BE2C (cell line): Measurements from ENCODE around the gene IL17A.
"Not testable (repeated sequence)": the region's sequence is repeated elsewhere in the genome, so short reads cannot be mapped to it uniquely, and the experiment has no call there.

Source experiments
- DNase-seq: peaks from one replicate; pipeline ENCODE4 v3.0.0-alpha.2; 2020
- H3K27me3 ChIP-seq: fragments of 250-450 bp; sonication (Bioruptor Pico); 2 replicates; pipeline ENCODE4 v1.5.1; 2020; ENCODE audit warnings: mild to moderate bottlenecking
- H3K36me3 ChIP-seq: fragments of 250-450 bp; sonication (Bioruptor Pico); 2 replicates; pipeline ENCODE4 v1.5.1; 2020; ENCODE audit warnings: mild to moderate bottlenecking
- H3K4me1 ChIP-seq: fragments of 250-450 bp; sonication (Bioruptor Pico); 2 replicates; pipeline ENCODE4 v1.5.1; 2020
- H3K4me3 ChIP-seq: 2 replicates; pipeline ENCODE4 v1.5.1; 2011; ENCODE audit warnings: low read depth, low read length
- H3K9me3 ChIP-seq: fragments of 250-450 bp; sonication (Bioruptor Pico); 2 replicates; pipeline ENCODE4 v1.5.1; 2020
- CTCF ChIP-seq: IDR thresholded peaks from 2 replicates; pipeline ENCODE4 v1.5.1; 2012; ENCODE audit warnings: mild to moderate bottlenecking, low read depth, low read length

The IL17A gene

GRCh38 chr6:52189974-52190373 is 3.8 kb downstream of the IL17A start:
- Histone ChIP-seq H3K4me1 (no peaks in the 10 kb centered on the region), H3K27me3 (peaks cover 22% of the 10 kb centered on the region), H3K36me3 (no peaks in the 10 kb centered on the region), H3K9me3 (no peaks in the 10 kb centered on the region), H3K4me3 (no peak overlapping the region)
- no peak for DNase-seq
- no peak for TF ChIP-seq CTCF

GRCh38 chr6:52190409-52190808 is 4.2 kb downstream of the IL17A start:
- DNase-seq, result no peak
- peaks cover 22% of the 10 kb centered on the region for H3K27me3 ChIP-seq
- TF ChIP-seq CTCF, result no peak
- no peak overlapping the region for H3K4me3 ChIP-seq
- no peaks in the 10 kb centered on the region for H3K4me1 ChIP-seq
- no peaks in the 10 kb centered on the region for H3K9me3 ChIP-seq
- H3K36me3 ChIP-seq, result no peaks in the 10 kb centered on the region

GRCh38 chr6:52191824-52192223 is 5.6 kb downstream of the IL17A start:
- Histone ChIP-seq H3K27me3 (peaks cover 22% of the 10 kb centered on the region), H3K4me3 (no peak overlapping the region), H3K9me3 (no peaks in the 10 kb centered on the region), H3K36me3 (no peaks in the 10 kb centered on the region), H3K4me1 (no peaks in the 10 kb centered on the region)
- DNase-seq, result no peak
- TF ChIP-seq CTCF, result no peak

- Histone ChIP-seq H3K4me1 (no peaks in the 10 kb centered on the region), H3K36me3 (no peaks in the 10 kb centered on the region), H3K4me3 (no peak overlapping the region), H3K9me3 (no peaks in the 10 kb centered on the region; the same call in 1 of the 2 replicates), H3K27me3 (peaks cover 4% of the 10 kb centered on the region)
- no peak for TF ChIP-seq CTCF
- no peak for DNase-seq
Observed at GRCh38 chr6:52195886-52196285, 9.7 kb downstream of the IL17A start.

- not testable (repeated sequence) for H3K4me3 ChIP-seq, DNase-seq, H3K4me1 ChIP-seq, H3K36me3 ChIP-seq, H3K9me3 ChIP-seq, H3K27me3 ChIP-seq
Observed at GRCh38 chr6:52200088-52200487, 13.9 kb downstream of the IL17A start.

GRCh38 chr6:52201046-52201445 is 14.9 kb downstream of the IL17A start:
- no peak for TF ChIP-seq CTCF
- no peak overlapping the region for H3K4me3 ChIP-seq
- no peaks in the 10 kb centered on the region; the same call in 1 of the 2 replicates for H3K27me3 ChIP-seq
- no peak for DNase-seq
- H3K36me3 ChIP-seq, result no peaks in the 10 kb centered on the region
- no peaks in the 10 kb centered on the region; the same call in 1 of the 2 replicates for H3K9me3 ChIP-seq
- no peaks in the 10 kb centered on the region for H3K4me1 ChIP-seq

- DNase-seq, result no peak
- no peak overlapping the region for H3K4me3 ChIP-seq
- H3K27me3 ChIP-seq, result no peaks in the 10 kb centered on the region; the same call in 1 of the 2 replicates
- H3K36me3 ChIP-seq, result no peaks in the 10 kb centered on the region
- H3K4me1 ChIP-seq, result no peaks in the 10 kb centered on the region
- no peaks in the 10 kb centered on the region; the same call in 1 of the 2 replicates for H3K9me3 ChIP-seq
- no peak for TF ChIP-seq CTCF
Observed at GRCh38 chr6:52201493-52201892, 15.3 kb downstream of the IL17A start.
